ENCODE measurements around the gene VPS25.

The VPS25 gene

DNA sequence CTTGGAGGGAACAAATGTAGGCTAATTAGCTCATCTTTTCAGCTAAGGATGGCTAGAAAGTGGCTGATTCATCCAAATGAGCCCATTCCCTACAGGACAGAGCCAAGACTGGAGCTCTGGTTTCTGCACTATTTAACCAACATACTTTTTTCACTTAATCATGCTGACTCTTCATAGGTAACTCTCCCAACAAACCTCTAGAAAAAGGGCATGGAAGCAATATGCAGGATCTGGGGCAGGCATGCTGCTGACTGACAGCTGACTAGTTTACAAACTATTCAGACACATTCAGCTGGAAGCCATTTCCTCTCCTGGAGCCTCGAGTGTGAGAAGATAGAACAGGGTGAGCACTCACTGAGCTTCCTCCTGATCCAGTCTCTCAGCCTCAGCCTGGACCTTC, 44.6 kb downstream of the VPS25 start:
- Histone ChIP-seq H3K4me3 (ENCODE audit: low read length) (no peak overlapping the region), H3K27ac (ENCODE audit: low read depth, low read length) (no peak overlapping the region), H3K9me3 (ENCODE audit: insufficient read depth, low read depth, low read length) (no peaks in the 10 kb centered on the region), H3K36me3 (ENCODE audit: insufficient read depth, low read length) (peaks cover 81% of the 10 kb centered on the region), H3K4me1 (ENCODE audit: insufficient read depth, low read length) (no peaks in the 10 kb centered on the region), H3K9ac (ENCODE audit: low read depth, low read length) (no peak overlapping the region), H3K27me3 (ENCODE audit: insufficient read depth, low read length) (no peaks in the 10 kb centered on the region)
- 93% methylated on average over 1 of the region's 1 CpG for WGBS

DNA sequence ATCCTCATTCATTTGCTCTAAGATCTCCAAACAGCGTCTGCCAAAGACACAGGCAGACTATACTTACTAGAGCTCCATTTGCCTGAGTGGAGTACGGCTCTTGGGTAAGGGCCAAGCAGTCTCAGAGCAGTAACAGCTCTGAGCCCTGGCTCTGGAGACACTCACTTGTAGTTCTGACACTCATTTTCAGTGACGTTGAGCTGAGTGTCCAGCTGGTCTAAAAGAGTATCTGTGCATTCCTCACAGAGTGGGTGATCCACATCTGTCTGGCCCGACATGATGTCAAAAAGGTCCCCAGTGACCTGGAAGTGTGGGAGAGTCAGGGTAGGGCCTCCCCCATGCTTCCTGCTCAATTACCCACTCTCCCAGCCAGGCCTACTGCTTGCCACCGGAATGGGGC, 45.1 kb downstream of the VPS25 start:
- peaks cover 78% of the 10 kb centered on the region for H3K36me3 ChIP-seq (ENCODE audit: insufficient read depth, low read length)
- H3K9me3 ChIP-seq (ENCODE audit: insufficient read depth, low read depth, low read length) = no peaks in the 10 kb centered on the region
- no peak overlapping the region for H3K4me3 ChIP-seq (ENCODE audit: low read length)
- no peaks in the 10 kb centered on the region for H3K4me1 ChIP-seq (ENCODE audit: insufficient read depth, low read length)
- no peak overlapping the region for H3K9ac ChIP-seq (ENCODE audit: low read depth, low read length)
- WGBS = 95% methylated on average over 5 of the region's 5 CpGs
- H3K27me3 ChIP-seq (ENCODE audit: insufficient read depth, low read length) = no peaks in the 10 kb centered on the region
- H3K27ac ChIP-seq (ENCODE audit: low read depth, low read length) = no peak overlapping the region

- Histone ChIP-seq H3K4me1 (ENCODE audit: insufficient read depth, low read length) (no peaks in the 10 kb centered on the region), H3K4me3 (ENCODE audit: low read length) (no peak overlapping the region), H3K27ac (ENCODE audit: low read depth, low read length) (no peak overlapping the region), H3K9me3 (ENCODE audit: insufficient read depth, low read depth, low read length) (no peaks in the 10 kb centered on the region), H3K36me3 (ENCODE audit: insufficient read depth, low read length) (peaks cover 62% of the 10 kb centered on the region), H3K27me3 (ENCODE audit: insufficient read depth, low read length) (no peaks in the 10 kb centered on the region), H3K9ac (ENCODE audit: low read depth, low read length) (no peak overlapping the region)
- WGBS = 15% methylated on average over 2 of the region's 2 CpGs
These were observed 46.8 kb downstream of the VPS25 start for GRCh38 chr17:42819939-42820535.

DNA sequence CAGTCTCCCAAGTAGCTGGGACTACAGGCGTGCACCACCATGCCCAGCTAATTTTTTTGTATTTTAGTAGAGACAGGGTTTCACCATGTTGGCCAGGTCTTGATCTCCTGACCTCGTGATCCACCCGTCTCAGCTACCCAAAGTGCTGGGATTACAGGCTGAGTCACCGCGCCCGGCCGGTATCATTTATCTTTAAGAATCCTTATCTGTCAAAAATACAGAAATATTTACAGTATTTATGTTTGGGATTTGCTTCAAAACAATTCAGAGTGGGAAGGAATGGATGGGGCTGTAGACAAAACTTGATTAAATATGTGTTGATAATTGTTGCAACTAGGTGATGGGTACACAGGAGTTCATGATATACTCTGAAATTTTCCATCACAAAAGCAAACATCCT, 47.9 kb downstream of the VPS25 start:
- no peak overlapping the region for H3K4me3 ChIP-seq (ENCODE audit: low read length)

DNA sequence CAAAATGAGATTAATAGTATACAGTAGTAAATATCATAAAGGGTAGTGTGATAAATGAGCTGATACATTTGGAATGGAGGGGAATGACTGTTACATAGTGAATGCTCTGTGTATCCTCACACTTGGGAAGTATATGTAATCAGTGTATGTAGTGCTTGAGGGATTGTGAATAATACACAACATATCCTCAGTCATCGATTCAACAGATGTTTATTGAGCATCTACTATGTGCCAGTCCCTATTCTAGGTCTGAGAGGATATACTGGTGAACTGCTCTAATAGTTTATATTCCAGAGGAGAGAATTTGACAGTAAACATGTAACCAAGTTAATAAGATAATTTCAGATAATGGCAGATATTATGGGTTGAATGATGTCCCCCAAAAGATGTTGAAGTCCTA, 54.2 kb downstream of the VPS25 start:
- peaks cover 18% of the 10 kb centered on the region; the same call in 1 of the 2 replicates for H3K27me3 ChIP-seq (ENCODE audit: insufficient read depth, low read length)
- H3K9me3 ChIP-seq (ENCODE audit: insufficient read depth, low read depth, low read length) = no peaks in the 10 kb centered on the region
- no peak overlapping the region for H3K27ac ChIP-seq (ENCODE audit: low read depth, low read length)
- no peak overlapping the region for H3K9ac ChIP-seq (ENCODE audit: low read depth, low read length)
- no peaks in the 10 kb centered on the region for H3K36me3 ChIP-seq (ENCODE audit: insufficient read depth, low read length)
- no peak overlapping the region for H3K4me3 ChIP-seq (ENCODE audit: low read length)
- WGBS = 80% methylated on average over 1 of the region's 1 CpG
- peaks cover 5% of the 10 kb centered on the region; the same call in 1 of the 2 replicates for H3K4me1 ChIP-seq (ENCODE audit: insufficient read depth, low read length)

More for the DNA sequence above, 47.9 kb downstream of the VPS25 start:
- H3K27me3 ChIP-seq (ENCODE audit: insufficient read depth, low read length) = no peaks in the 10 kb centered on the region
- H3K4me1 ChIP-seq (ENCODE audit: insufficient read depth, low read length) = no peaks in the 10 kb centered on the region
- H3K9me3 ChIP-seq (ENCODE audit: insufficient read depth, low read depth, low read length) = no peaks in the 10 kb centered on the region
- H3K36me3 ChIP-seq (ENCODE audit: insufficient read depth, low read length) = peaks cover 50% of the 10 kb centered on the region
- H3K27ac ChIP-seq (ENCODE audit: low read depth, low read length) = no peak overlapping the region
- no peak overlapping the region for H3K9ac ChIP-seq (ENCODE audit: low read depth, low read length)
- 97% methylated on average over 3 of the region's 7 CpGs for WGBS
